Right atrium auricular region (tissue), 2 donors: ENCODE measurements around the gene RS1. TPM values are rescaled to one million over a fixed set of nuclear protein-coding genes. Genes with fewer than 3 reads are reported as not detected.

Source experiments
- DNase-seq: peaks from one replicate; pipeline ENCODE4 v3.0.0-alpha.2; 2019; ENCODE audit warnings: low spot score
- H3K27ac ChIP-seq, 2 donors: fragments of 200-600 bp; sonication (generic); 1 replicate in 1 of 2; 2 replicates in 1 of 2; pipeline ENCODE4 v1.5.1; 2016 to 2019
- H3K27me3 ChIP-seq, 2 donors: fragments of 200-600 bp; sonication (generic); one replicate each; pipeline versions ENCODE4 v1.5.1 to v1.6.0; 2017 to 2019
- H3K36me3 ChIP-seq: fragments of 200-600 bp; sonication (generic); one replicate; pipeline ENCODE4 v1.5.1; 2016
- H3K4me1 ChIP-seq, 2 donors: fragments of 200-600 bp; sonication (generic); one replicate each; pipeline versions ENCODE4 v1.5.1 to v1.6.0; 2017 to 2019
- H3K4me3 ChIP-seq, 2 donors: fragments of 200-600 bp; sonication (generic); 1 replicate in 1 of 2; 2 replicates in 1 of 2; pipeline ENCODE4 v1.5.1; 2017 to 2019; ENCODE audit warnings: mild to moderate bottlenecking in 1 of 2, moderate library complexity in 1 of 2
- H3K9me3 ChIP-seq, 2 donors: fragments of 200-600 bp; sonication (generic); one replicate each; pipeline ENCODE4 v1.5.1; 2019
- total RNA-seq, 2 donors: library from RNA; depleted of rRNA; stranded (reverse); fragments of >200 nt; gene quantifications; one replicate each; pipeline ENCODE4 v1.1.0, GENCODE V29; 2016
- TF ChIP-seq, protein P1 (sequence below), 2 donors: fragments of 200-600 bp; sonication (generic); IDR thresholded peaks; one replicate each; pipeline ENCODE4 v1.5.1; 2019; ENCODE audit warnings: antibody characterized with exemption in 2 of 2

Gene RS1
- total RNA-seq, 2 donors from 2014 or later: not detected

DNA sequence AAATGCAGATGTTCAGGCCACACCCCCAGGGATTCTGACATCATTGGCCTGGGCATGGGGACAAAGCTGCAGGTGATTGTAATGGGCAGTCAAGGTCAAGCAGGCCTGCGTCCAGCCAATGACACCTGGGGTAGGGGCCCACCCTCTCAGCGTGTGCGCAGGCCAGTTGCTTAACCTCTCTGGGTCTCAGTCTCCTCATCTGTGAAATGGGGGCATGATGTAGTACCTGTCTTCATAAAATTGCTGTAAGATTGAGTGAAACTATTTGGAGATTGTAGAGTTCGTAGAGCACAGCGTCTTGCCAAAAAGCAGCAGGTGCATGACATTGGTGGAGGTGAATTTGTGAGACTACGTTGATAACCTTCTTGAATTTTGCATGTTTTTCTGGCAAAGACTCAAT lies 21.2 kb downstream of the RS1 start:
- H3K27me3 ChIP-seq: no peaks in the 10 kb centered on the region
- TF ChIP-seq, protein P1, sequence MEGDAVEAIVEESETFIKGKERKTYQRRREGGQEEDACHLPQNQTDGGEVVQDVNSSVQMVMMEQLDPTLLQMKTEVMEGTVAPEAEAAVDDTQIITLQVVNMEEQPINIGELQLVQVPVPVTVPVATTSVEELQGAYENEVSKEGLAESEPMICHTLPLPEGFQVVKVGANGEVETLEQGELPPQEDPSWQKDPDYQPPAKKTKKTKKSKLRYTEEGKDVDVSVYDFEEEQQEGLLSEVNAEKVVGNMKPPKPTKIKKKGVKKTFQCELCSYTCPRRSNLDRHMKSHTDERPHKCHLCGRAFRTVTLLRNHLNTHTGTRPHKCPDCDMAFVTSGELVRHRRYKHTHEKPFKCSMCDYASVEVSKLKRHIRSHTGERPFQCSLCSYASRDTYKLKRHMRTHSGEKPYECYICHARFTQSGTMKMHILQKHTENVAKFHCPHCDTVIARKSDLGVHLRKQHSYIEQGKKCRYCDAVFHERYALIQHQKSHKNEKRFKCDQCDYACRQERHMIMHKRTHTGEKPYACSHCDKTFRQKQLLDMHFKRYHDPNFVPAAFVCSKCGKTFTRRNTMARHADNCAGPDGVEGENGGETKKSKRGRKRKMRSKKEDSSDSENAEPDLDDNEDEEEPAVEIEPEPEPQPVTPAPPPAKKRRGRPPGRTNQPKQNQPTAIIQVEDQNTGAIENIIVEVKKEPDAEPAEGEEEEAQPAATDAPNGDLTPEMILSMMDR (IDR thresholded peaks at IDR 0.05): no peak
- DNase-seq: no peak
- no peaks in the 10 kb centered on the region for H3K9me3 ChIP-seq
- no peak overlapping the region for H3K4me3 ChIP-seq
- no peak overlapping the region for H3K27ac ChIP-seq
- no peaks in the 10 kb centered on the region for H3K36me3 ChIP-seq
- H3K4me1 ChIP-seq: no peaks in the 10 kb centered on the region

DNA sequence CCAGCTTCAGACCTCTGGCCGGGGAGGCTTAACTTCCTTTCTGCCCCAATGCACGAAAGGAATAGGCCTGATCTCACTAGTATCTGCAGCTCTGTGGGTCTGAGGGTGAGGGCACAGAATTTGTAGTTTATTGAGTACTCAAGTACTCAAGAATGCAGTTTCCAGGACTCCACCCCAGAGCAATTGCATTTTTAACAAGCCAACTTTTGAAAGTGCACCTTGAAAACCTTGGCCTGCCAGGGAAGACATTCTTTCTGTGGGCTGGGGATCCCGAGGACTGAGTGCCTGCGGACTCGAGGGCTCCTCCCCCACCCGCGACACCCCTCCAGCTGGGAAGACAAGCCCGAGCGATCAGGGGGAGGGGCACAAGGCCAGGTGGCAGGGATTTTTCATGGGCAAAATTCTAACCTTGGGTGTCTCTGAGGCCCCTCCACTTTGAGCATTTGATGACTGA lies 22.4 kb downstream of the RS1 start:
- Histone ChIP-seq H3K4me1 (no peaks in the 10 kb centered on the region), H3K9me3 (no peaks in the 10 kb centered on the region), H3K27me3 (no peaks in the 10 kb centered on the region), H3K36me3 (no peaks in the 10 kb centered on the region), H3K27ac (no peak overlapping the region), H3K4me3 (no peak overlapping the region)
- TF ChIP-seq, protein P1 (IDR thresholded peaks at IDR 0.05): no peak
- DNase-seq: no peak

DNA sequence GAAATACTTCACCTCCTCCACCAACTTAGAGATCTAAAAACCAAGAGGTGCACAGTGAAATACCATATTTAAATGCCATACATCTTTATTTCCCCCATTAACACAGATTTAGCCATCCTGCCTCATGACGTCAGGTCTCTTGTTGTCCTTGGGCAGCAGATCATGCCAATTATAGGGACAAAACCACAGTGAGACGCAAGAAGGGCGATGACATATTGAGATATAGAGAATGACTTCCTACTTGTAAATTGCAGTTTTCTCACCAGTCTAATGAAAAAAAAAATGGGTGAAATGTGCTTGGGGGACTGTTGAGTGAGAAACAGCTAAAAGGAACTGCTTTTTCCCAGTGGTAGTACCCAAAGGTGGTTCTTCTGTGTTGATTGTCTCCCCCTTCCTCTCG lies 24.3 kb downstream of the RS1 start:
- Histone ChIP-seq H3K27ac (no peak overlapping the region), H3K4me3 (no peak overlapping the region), H3K27me3 (no peaks in the 10 kb centered on the region), H3K36me3 (no peaks in the 10 kb centered on the region), H3K9me3 (no peaks in the 10 kb centered on the region), H3K4me1 (no peaks in the 10 kb centered on the region)
- TF ChIP-seq, protein P1 (IDR thresholded peaks at IDR 0.05): no peak
- no peak for DNase-seq

DNA sequence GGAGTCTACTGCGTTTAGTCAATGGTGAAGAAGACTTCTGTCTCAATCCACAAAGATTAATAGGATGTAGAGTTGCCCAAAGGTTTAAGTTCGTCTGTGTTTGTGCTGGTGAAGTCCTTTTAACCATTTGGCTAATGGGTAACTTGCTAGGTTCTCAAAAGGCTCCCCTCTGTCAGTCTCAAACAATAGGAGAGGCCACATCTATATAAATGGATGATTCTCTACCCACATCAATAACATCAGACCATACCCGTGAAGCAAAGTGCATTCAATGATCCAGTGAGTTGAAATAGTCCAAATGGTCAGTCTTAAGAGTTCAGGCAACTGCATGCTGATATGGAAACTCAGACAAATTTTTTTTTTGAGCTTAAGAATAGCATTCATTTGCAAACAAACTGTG lies 28.1 kb downstream of the RS1 start:
- Histone ChIP-seq H3K27me3 (no peaks in the 10 kb centered on the region), H3K36me3 (no peaks in the 10 kb centered on the region), H3K9me3 (no peaks in the 10 kb centered on the region), H3K4me1 (no peaks in the 10 kb centered on the region), H3K27ac (no peak overlapping the region), H3K4me3 (no peak overlapping the region)
- DNase-seq: no peak
- TF ChIP-seq, protein P1 (IDR thresholded peaks at IDR 0.05): no peak

DNA sequence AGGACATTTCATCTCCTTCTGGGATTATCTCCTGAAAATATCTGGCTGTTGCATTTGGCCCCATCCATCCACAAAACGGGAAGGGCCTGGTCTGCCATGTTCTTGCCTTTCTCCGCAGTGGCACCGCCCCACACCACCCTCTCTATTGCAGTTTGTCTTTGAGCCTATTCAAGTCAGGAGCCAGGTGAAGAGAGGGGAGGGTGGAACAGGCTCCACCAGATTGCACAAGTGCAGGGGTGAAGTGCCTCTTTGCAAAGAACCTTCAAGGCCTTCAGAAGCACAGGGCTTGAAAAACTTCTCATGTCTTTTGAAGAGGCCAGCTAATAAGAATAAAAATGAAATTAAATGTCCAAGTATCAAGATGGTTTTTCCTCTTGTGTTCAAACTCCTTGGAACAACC lies 28.7 kb downstream of the RS1 start:
- Histone ChIP-seq H3K36me3 (no peaks in the 10 kb centered on the region), H3K9me3 (no peaks in the 10 kb centered on the region), H3K27me3 (no peaks in the 10 kb centered on the region), H3K27ac (no peak overlapping the region), H3K4me1 (no peaks in the 10 kb centered on the region), H3K4me3 (no peak overlapping the region)
- DNase-seq: no peak
- TF ChIP-seq, protein P1 (IDR thresholded peaks at IDR 0.05): no peak

DNA sequence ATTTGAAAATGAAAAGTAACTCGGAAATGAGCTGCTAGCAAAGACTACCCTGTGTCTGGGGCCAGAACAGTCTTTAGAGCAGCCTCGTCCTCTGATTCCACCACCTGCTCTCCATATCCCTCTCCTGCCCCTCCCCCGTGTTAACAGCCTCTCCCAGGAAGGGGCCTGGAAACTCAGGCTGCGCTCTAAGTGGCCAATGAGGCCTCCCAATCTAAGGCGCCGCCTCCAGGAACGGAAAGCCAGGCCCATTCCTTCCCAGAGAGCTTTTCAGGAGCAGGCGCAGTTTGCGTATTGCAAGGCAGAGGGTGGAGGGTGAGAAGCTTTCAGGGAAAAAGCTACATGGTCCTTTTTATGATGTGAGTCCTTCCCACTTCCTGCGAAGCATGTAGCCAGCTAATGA lies 31.2 kb downstream of the RS1 start:
- no peak for DNase-seq
- no peak overlapping the region for H3K27ac ChIP-seq
- no peaks in the 10 kb centered on the region for H3K27me3 ChIP-seq
- TF ChIP-seq, protein P1 (IDR thresholded peaks at IDR 0.05): no peak
- H3K9me3 ChIP-seq: no peaks in the 10 kb centered on the region
- H3K4me1 ChIP-seq: no peaks in the 10 kb centered on the region
- H3K36me3 ChIP-seq: no peaks in the 10 kb centered on the region
- no peak overlapping the region for H3K4me3 ChIP-seq
